ENCODE measurements around the gene GUCA2A. TPM values are rescaled to one million over a fixed set of nuclear protein-coding genes. Genes with fewer than 3 reads are reported as not detected.

Gene GUCA2A
- polyA plus RNA-seq, 1 of the 3 experiments (the other 2 are of a cell fraction), result not detected

DNA sequence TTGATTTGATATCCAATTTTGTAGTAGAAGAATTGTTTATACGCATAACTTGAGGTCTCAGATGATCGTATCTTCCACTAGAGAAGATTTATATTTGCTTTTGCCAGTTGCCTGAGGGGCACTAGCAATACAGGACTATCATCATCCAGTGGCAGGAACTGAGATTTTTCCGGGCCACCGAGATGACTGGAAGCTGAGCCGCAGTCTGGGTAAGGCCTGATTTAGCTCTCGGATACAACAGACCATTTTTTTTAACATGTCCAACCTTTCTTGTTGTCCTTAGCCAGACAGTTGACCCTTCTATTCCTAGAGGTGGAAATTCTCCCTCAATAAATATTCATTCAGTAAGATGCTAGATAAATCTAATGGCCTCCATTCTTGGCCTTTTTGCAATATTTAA lies 36.8 kb downstream of the GUCA2A start:
- H3K9me3 ChIP-seq, result no peaks in the 10 kb centered on the region
- H3K4me3 ChIP-seq (ENCODE audit: low read depth in 2 of 2, low read length in 1 of 2), result no peak overlapping the region
- no peaks in the 10 kb centered on the region; the same call in 1 of the 2 replicates for H3K27me3 ChIP-seq (ENCODE audit: insufficient read depth)
- DNase-seq, result no peak
- H3K9ac ChIP-seq, result no peak overlapping the region
- no peaks in the 10 kb centered on the region for H4K20me1 ChIP-seq (ENCODE audit: insufficient read depth)
- no peaks in the 10 kb centered on the region for H3K79me2 ChIP-seq (ENCODE audit: insufficient read depth)
- WGBS (ENCODE audit: low lambda C conversion rate), result 54% methylated on average over 6 of the region's 6 CpGs
- H3K9me2 ChIP-seq, result no peaks in the 10 kb centered on the region
- no peak overlapping the region for H3K27ac ChIP-seq (ENCODE audit: low read depth in 2 of 2, low read length in 1 of 2)
- no peak overlapping the region for H3K4me2 ChIP-seq
- no peaks in the 10 kb centered on the region for H3K36me3 ChIP-seq (replicated peaks in 1 of 2; ENCODE audit: control insufficient read depth in 1 of 2, insufficient read depth in 2 of 2, low read length in 1 of 2)
- no peak overlapping the region for H2AFZ ChIP-seq (ENCODE audit: low read depth)
- POLR2A ChIA-PET, result no interaction called here
- CTCF ChIA-PET, result interaction anchor here (1.0 to 2.0 kb wide), 2 partner anchors 9 to 20 kb away, joined by 4 to 5 read pairs; no protein-coding TSS in a partner anchor
- TF ChIP-seq ZBTB33 (IDR thresholded peaks at IDR 0.05; ENCODE audit: borderline replicate concordance, low read depth) (no peak), RFX5 (IDR thresholded peaks at IDR 0.05; ENCODE audit: low read length) (no peak), RXRA (IDR thresholded peaks at IDR 0.05; ENCODE audit: borderline replicate concordance, low read depth) (no peak), USF1 (IDR thresholded peaks at IDR 0.05; ENCODE audit: borderline replicate concordance, low read depth) (no peak), JUND (IDR thresholded peaks at IDR 0.05) (no peak)
- no peaks in the 10 kb centered on the region; a peak in 1 of 4 replicates for H3K4me1 ChIP-seq (ENCODE audit: control insufficient read depth in 1 of 2, insufficient read depth in 2 of 2, low read depth in 1 of 2, low read length in 1 of 2)
- no peaks in the 10 kb centered on the region for H3F3A ChIP-seq (replicated peaks; ENCODE audit: insufficient read depth)

- H3K27ac ChIP-seq (ENCODE audit: low read depth in 2 of 2, low read length in 1 of 2), result no peak overlapping the region
- DNase-seq, result no peak
- no peaks in the 10 kb centered on the region for H3F3A ChIP-seq (replicated peaks; ENCODE audit: insufficient read depth)
- no peaks in the 10 kb centered on the region for H3K79me2 ChIP-seq (ENCODE audit: insufficient read depth)
- H3K27me3 ChIP-seq (ENCODE audit: insufficient read depth), result no peaks in the 10 kb centered on the region; the same call in 1 of the 2 replicates
- CTCF ChIA-PET, result no interaction called here
- H2AFZ ChIP-seq (ENCODE audit: low read depth), result no peak overlapping the region
- H4K20me1 ChIP-seq (ENCODE audit: insufficient read depth), result no peaks in the 10 kb centered on the region
- 57% methylated on average over 1 of the region's 1 CpG for WGBS (ENCODE audit: low lambda C conversion rate)
- H3K4me1 ChIP-seq (ENCODE audit: control insufficient read depth in 1 of 2, insufficient read depth in 2 of 2, low read depth in 1 of 2, low read length in 1 of 2), result no peaks in the 10 kb centered on the region; a peak in 1 of 4 replicates
- no peak overlapping the region for H3K4me3 ChIP-seq (ENCODE audit: low read depth in 2 of 2, low read length in 1 of 2)
- H3K9me3 ChIP-seq, result no peaks in the 10 kb centered on the region
- no peak overlapping the region for H3K4me2 ChIP-seq
- POLR2A ChIA-PET, result no interaction called here
- no peaks in the 10 kb centered on the region for H3K9me2 ChIP-seq
- no peaks in the 10 kb centered on the region for H3K36me3 ChIP-seq (replicated peaks in 1 of 2; ENCODE audit: control insufficient read depth in 1 of 2, insufficient read depth in 2 of 2, low read length in 1 of 2)
- no peak overlapping the region for H3K9ac ChIP-seq
- TF ChIP-seq TCF12 (IDR thresholded peaks at IDR 0.05) (no peak), TAF1 (IDR thresholded peaks at IDR 0.05; ENCODE audit: borderline replicate concordance, low read depth, low read length) (no peak), RXRA (IDR thresholded peaks at IDR 0.05; ENCODE audit: borderline replicate concordance, low read depth) (no peak), YY1 (IDR thresholded peaks at IDR 0.05; ENCODE audit: low read depth) (no peak), SMC3 (IDR thresholded peaks at IDR 0.05; ENCODE audit: low read depth, low read length) (no peak), JUND (IDR thresholded peaks at IDR 0.05) (no peak), MXI1 (IDR thresholded peaks at IDR 0.05; ENCODE audit: low read depth, low read length) (no peak), SIN3A (IDR thresholded peaks at IDR 0.05; ENCODE audit: borderline replicate concordance, low read depth, low read length) (no peak), NRF1 (IDR thresholded peaks at IDR 0.05; ENCODE audit: low read depth, low read length) (no peak), RCOR1 (IDR thresholded peaks at IDR 0.05; ENCODE audit: low read length) (no peak)
Observed at GRCh38 chr1:42125552-42125951, 39.0 kb downstream of the GUCA2A start.
